COLO829 (cell line): ENCODE data around the gene REXO4.
"Not testable (repeated sequence)": the region's sequence is repeated elsewhere in the genome, so short reads cannot be mapped to it uniquely, and the experiment has no call there.

Experiments used
- DNase-seq: peaks from one replicate; pipeline ENCODE4 v3.0.0; 2012; ENCODE audit warnings: low spot score

The REXO4 gene

GRCh38 chr9:133421615-133422542 lies 4.1 kb upstream of the REXO4 start, which contains the start of gene ADAMTS13:
Gene ADAMTS13 (plus strand): TSS chr9:133422367. CDS start chr9:133422444, 77 bp downstream.
- no peak for DNase-seq

GRCh38 chr9:133420392-133420827 lies 2.6 kb upstream of the REXO4 start:
- no peak for DNase-seq

- no peak for DNase-seq
Observed at GRCh38 chr9:133419005-133419404, 1.2 kb upstream of the REXO4 start.

GRCh38 chr9:133415170-133415569 lies 2.6 kb downstream of the REXO4 start:
- DNase-seq = no peak

- no peak for DNase-seq
Observed at GRCh38 chr9:133408042-133408441, 9.8 kb downstream of the REXO4 start.

GRCh38 chr9:133406480-133407307 lies 11.1 kb downstream of the REXO4 start:
- peak; percentile 75 for DNase-seq

- no peak for DNase-seq
Observed at GRCh38 chr9:133405508-133406438, 12.0 kb downstream of the REXO4 start.

- no peak for DNase-seq
Observed at GRCh38 chr9:133404454-133405002, 13.3 kb downstream of the REXO4 start.

- DNase-seq = peak; percentile 64
Observed at GRCh38 chr9:133403766-133404453, 13.9 kb downstream of the REXO4 start.

- DNase-seq = no peak
Observed at GRCh38 chr9:133402689-133403088, 15.1 kb downstream of the REXO4 start.

- no peak for DNase-seq
Observed at GRCh38 chr9:133401588-133401987, 16.2 kb downstream of the REXO4 start.

GRCh38 chr9:133400292-133400691 lies 17.5 kb downstream of the REXO4 start:
- no peak for DNase-seq

GRCh38 chr9:133397895-133398294 lies 19.9 kb downstream of the REXO4 start:
- no peak for DNase-seq

- no peak for DNase-seq
Observed at GRCh38 chr9:133397370-133397769, 20.4 kb downstream of the REXO4 start.

- no peak for DNase-seq
Observed at GRCh38 chr9:133396952-133397351, 20.9 kb downstream of the REXO4 start.

GRCh38 chr9:133394687-133395271 lies 23.0 kb downstream of the REXO4 start:
- no peak for DNase-seq

- no peak for DNase-seq
Observed at GRCh38 chr9:133393399-133393798, 24.4 kb downstream of the REXO4 start.

GRCh38 chr9:133392308-133392707 lies 25.5 kb downstream of the REXO4 start:
- not testable (repeated sequence) for DNase-seq

- DNase-seq = not testable (repeated sequence)
Observed at GRCh38 chr9:133391449-133391848, 26.4 kb downstream of the REXO4 start.

- no peak for DNase-seq
Observed at GRCh38 chr9:133390713-133391112, 27.1 kb downstream of the REXO4 start.
